ENCODE results near the gene TINCR.

The TINCR gene

GRCh38 chr19:5594521-5594950 is 26.8 kb upstream of the TINCR start:
- Histone ChIP-seq H3K4me2 (ENCODE audit: low read length) (no peak overlapping the region), H3K9me2 (replicated peaks; ENCODE audit: control insufficient read depth, low read length) (no peaks in the 10 kb centered on the region), H4K20me1 (ENCODE audit: control insufficient read depth, insufficient read depth, low read depth, low read length) (no peaks in the 10 kb centered on the region; the same call in 1 of the 2 replicates), H3K79me2 (ENCODE audit: control insufficient read depth, low read length) (peaks cover 2% of the 10 kb centered on the region; the same call in 1 of the 2 replicates), H3K27me3 (ENCODE audit: control insufficient read depth, low read length) (no peaks in the 10 kb centered on the region), H3K4me1 (ENCODE audit: control insufficient read depth, low read length) (no peaks in the 10 kb centered on the region), H3K27ac (ENCODE audit: low read depth, low read length) (no peak overlapping the region), H3K4me3 (ENCODE audit: low read length) (no peak overlapping the region), H3K9me3 (ENCODE audit: control insufficient read depth, insufficient read depth, low read length) (no peaks in the 10 kb centered on the region), H3K36me3 (ENCODE audit: control insufficient read depth, low read length) (peaks cover 97% of the 10 kb centered on the region), H3F3A (ENCODE audit: control insufficient read depth, insufficient read depth) (no peaks in the 10 kb centered on the region)
- TF ChIP-seq EZH2phosphoT487 (IDR thresholded peaks at IDR 0.05; ENCODE audit: borderline replicate concordance, low read length) = no peak
- TF ChIP-seq CTCF (IDR thresholded peaks at IDR 0.05; ENCODE audit: low read depth, low read length, poor library complexity, severe bottlenecking) = no peak

GRCh38 chr19:5593343-5594255 is 25.8 kb upstream of the TINCR start:
- Histone ChIP-seq H3K4me1 (ENCODE audit: control insufficient read depth, low read length) (no peaks in the 10 kb centered on the region), H3K9me3 (ENCODE audit: control insufficient read depth, insufficient read depth, low read length) (no peaks in the 10 kb centered on the region), H3K4me3 (ENCODE audit: low read length) (no peak overlapping the region), H3K27me3 (ENCODE audit: control insufficient read depth, low read length) (no peaks in the 10 kb centered on the region), H4K20me1 (ENCODE audit: control insufficient read depth, insufficient read depth, low read depth, low read length) (no peaks in the 10 kb centered on the region; the same call in 1 of the 2 replicates), H3K9me2 (replicated peaks; ENCODE audit: control insufficient read depth, low read length) (no peaks in the 10 kb centered on the region), H3K79me2 (ENCODE audit: control insufficient read depth, low read length) (no peaks in the 10 kb centered on the region; the same call in 1 of the 2 replicates), H3K36me3 (ENCODE audit: control insufficient read depth, low read length) (peaks cover 97% of the 10 kb centered on the region), H3F3A (ENCODE audit: control insufficient read depth, insufficient read depth) (no peaks in the 10 kb centered on the region), H3K27ac (ENCODE audit: low read depth, low read length) (no peak overlapping the region), H3K4me2 (ENCODE audit: low read length) (no peak overlapping the region)
- TF ChIP-seq CTCF (IDR thresholded peaks at IDR 0.05; ENCODE audit: low read depth, low read length, poor library complexity, severe bottlenecking) = no peak
- no peak for TF ChIP-seq EZH2phosphoT487 (IDR thresholded peaks at IDR 0.05; ENCODE audit: borderline replicate concordance, low read length)

GRCh38 chr19:5592531-5593342 is 25.0 kb upstream of the TINCR start:
- no peaks in the 10 kb centered on the region for H3F3A ChIP-seq (ENCODE audit: control insufficient read depth, insufficient read depth)
- TF ChIP-seq EZH2phosphoT487 (IDR thresholded peaks at IDR 0.05; ENCODE audit: borderline replicate concordance, low read length) = no peak
- no peak for TF ChIP-seq CTCF (IDR thresholded peaks at IDR 0.05; ENCODE audit: low read depth, low read length, poor library complexity, severe bottlenecking)
- H4K20me1 ChIP-seq (ENCODE audit: control insufficient read depth, insufficient read depth, low read depth, low read length) = no peaks in the 10 kb centered on the region
- H3K9me2 ChIP-seq (replicated peaks; ENCODE audit: control insufficient read depth, low read length) = no peaks in the 10 kb centered on the region
- H3K27me3 ChIP-seq (ENCODE audit: control insufficient read depth, low read length) = no peaks in the 10 kb centered on the region
- no peaks in the 10 kb centered on the region for H3K9me3 ChIP-seq (ENCODE audit: control insufficient read depth, insufficient read depth, low read length)
- no peak overlapping the region for H3K4me3 ChIP-seq (ENCODE audit: low read length)
- peaks cover 97% of the 10 kb centered on the region for H3K36me3 ChIP-seq (ENCODE audit: control insufficient read depth, low read length)
- no peaks in the 10 kb centered on the region; the same call in 1 of the 2 replicates for H3K79me2 ChIP-seq (ENCODE audit: control insufficient read depth, low read length)
- H3K27ac ChIP-seq (ENCODE audit: low read depth, low read length) = no peak overlapping the region
- H3K4me2 ChIP-seq (ENCODE audit: low read length) = no peak overlapping the region
- H3K4me1 ChIP-seq (ENCODE audit: control insufficient read depth, low read length) = no peaks in the 10 kb centered on the region

Data from DOHH2 (cell line).